HepG2 (cell line): Measurements from ENCODE around the gene OR7G1. TPM values are rescaled to one million over a fixed set of nuclear protein-coding genes. Genes with fewer than 3 reads are reported as not detected.
A peak's percentile ranks its signal among the peaks of the same experiment; 100 is the strongest.

Experiments
- CBX5 ChIP-seq: sonication (generic); formaldehyde crosslinking; IDR thresholded peaks from 2 replicates; pipeline ENCODE4 v1.4.0; 2020; ENCODE audit warnings: missing genetic modification reagents, borderline replicate concordance
- CREB1 ChIP-seq, 2 experiments: fragments of 450-650 bp in 1 of 2; IDR thresholded peaks; 2 replicates each; pipeline ENCODE4 v1.6.1; 2016 to 2017; ENCODE audit warnings: control low read depth in 1 of 2, mild to moderate bottlenecking in 1 of 2, missing compliant biosample characterization in 1 of 2, missing genetic modification characterization in 1 of 2
- DNMT1 ChIP-seq: sonication (generic); formaldehyde crosslinking; IDR thresholded peaks from 2 replicates; pipeline ENCODE4 v1.5.1; 2020; ENCODE audit warnings: mild to moderate bottlenecking, missing genetic modification reagents
- HDAC2 ChIP-seq: sonication (generic); formaldehyde crosslinking; IDR thresholded peaks from 2 replicates; pipeline ENCODE4 v1.4.0; 2020; ENCODE audit warnings: missing genetic modification reagents
- HHEX ChIP-seq: IDR thresholded peaks from 2 replicates; pipeline ENCODE4 v1.6.1; 2016; ENCODE audit warnings: control low read depth
- MAFK ChIP-seq, 2 experiments: IDR thresholded peaks in 1 of 2; conservative IDR thresholded peaks in 1 of 2; 2 replicates each; pipeline ENCODE4 v1.6.1; 2011; ENCODE audit warnings: improper control_type of control experiment in 2 of 2, low read length in 2 of 2
- PLSCR1 ChIP-seq: sonication (generic); formaldehyde crosslinking; IDR thresholded peaks from 2 replicates; pipeline ENCODE4 v1.5.0; 2020; ENCODE audit warnings: missing genetic modification reagents, mild to moderate bottlenecking, borderline replicate concordance
- POGK ChIP-seq: sonication (generic); formaldehyde crosslinking; conservative IDR thresholded peaks from 2 replicates; pipeline ENCODE4 v1.8.0; 2022; ENCODE audit warnings: mild to moderate bottlenecking, moderate library complexity, missing genetic modification reagents
- SIX1 ChIP-seq: sonication (generic); formaldehyde crosslinking; IDR thresholded peaks from 2 replicates; pipeline ENCODE4 v1.4.0; 2020; ENCODE audit warnings: missing genetic modification reagents, borderline replicate concordance
- TSC22D2 ChIP-seq: sonication (generic); formaldehyde crosslinking; IDR thresholded peaks from 2 replicates; pipeline ENCODE4 v1.5.1; 2020; ENCODE audit warnings: missing genetic modification reagents, mild to moderate bottlenecking, borderline replicate concordance
- ZNF136 ChIP-seq: sonication (generic); formaldehyde crosslinking; IDR thresholded peaks from 2 replicates; pipeline ENCODE4 v1.8.1; 2022; ENCODE audit warnings: low read depth, mild to moderate bottlenecking, moderate library complexity, missing genetic modification reagents
- ZNF335 ChIP-seq: sonication (generic); formaldehyde crosslinking; IDR thresholded peaks from 2 replicates; pipeline ENCODE4 v1.4.0; 2020; ENCODE audit warnings: missing genetic modification reagents
- ZNF556 ChIP-seq: sonication (generic); formaldehyde crosslinking; IDR thresholded peaks from 2 replicates; pipeline ENCODE4 v1.4.0; 2020; ENCODE audit warnings: mild to moderate bottlenecking, missing genetic modification reagents, borderline replicate concordance
- ZNF564 ChIP-seq: sonication (generic); formaldehyde crosslinking; IDR thresholded peaks from 2 replicates; pipeline ENCODE4 v1.8.1; 2023; ENCODE audit warnings: mild to moderate bottlenecking, missing genetic modification reagents
- ZNF670 ChIP-seq: sonication (generic); formaldehyde crosslinking; IDR thresholded peaks from 2 replicates; pipeline ENCODE4 v1.8.0; 2022; ENCODE audit warnings: mild to moderate bottlenecking, missing genetic modification reagents, borderline replicate concordance
- ZNF790 ChIP-seq: sonication (generic); formaldehyde crosslinking; IDR thresholded peaks from 2 replicates; pipeline ENCODE4 v1.8.0; 2022; ENCODE audit warnings: missing genetic modification reagents, mild to moderate bottlenecking, borderline replicate concordance
- polyA plus RNA-seq, 8 experiments: library from polyadenylated mRNA; depleted of rRNA in 3 of 8; stranded (reverse) in 7 of 8; unstranded in 1 of 8; fragments of >200 nt; fragmentation: Illumina TruSeq in 4 of 8; extraction: Trizol in 4 of 8; gene quantifications; 2 replicates each; pipeline versions ENCODE4 v1.2.1 to v1.2.3, GENCODE V29; 2011 to 2016; ENCODE audit warnings: low read depth in 4 of 8, missing spikeins in 1 of 8, mixed read lengths in 1 of 8; ENCODE audit not compliant: insufficient read depth in 1 of 8
- total RNA-seq, 5 experiments: library from RNA; depleted of rRNA; stranded (reverse); fragments of >200 nt; fragmentation: Illumina TruSeq; extraction: Trizol; gene quantifications; 2 replicates each; pipeline ENCODE4 v1.2.3, GENCODE V29; 2016; ENCODE audit warnings: low read depth in 1 of 5
- TF ChIP-seq, protein P1 (sequence below): IDR thresholded peaks from 2 replicates; pipeline ENCODE4 v1.6.1; 2016; ENCODE audit warnings: missing biosample characterization, missing genetic modification reagents, low read depth
- TF ChIP-seq, protein P2 (sequence below): sonication (generic); formaldehyde crosslinking; IDR thresholded peaks from 2 replicates; pipeline ENCODE4 v1.8.1; 2023; ENCODE audit warnings: missing genetic modification reagents, inconsistent platforms, borderline replicate concordance
- TF ChIP-seq, protein P3 (sequence below): sonication (generic); formaldehyde crosslinking; IDR thresholded peaks from 2 replicates; pipeline ENCODE4 v1.8.0; 2022; ENCODE audit warnings: missing genetic modification reagents, low read depth, mild to moderate bottlenecking, borderline replicate concordance
- TF ChIP-seq, protein P4 (sequence below): sonication (generic); formaldehyde crosslinking; IDR thresholded peaks from 2 replicates; pipeline ENCODE4 v1.8.1; 2023; ENCODE audit warnings: missing genetic modification reagents, mild to moderate bottlenecking, borderline replicate concordance

Gene OR7G1
- total and polyA plus RNA-seq, 2 of the 13 experiments (the other 11 are each of a cell fraction or from before 2014, with no cell fraction given), result not detected

DNA sequence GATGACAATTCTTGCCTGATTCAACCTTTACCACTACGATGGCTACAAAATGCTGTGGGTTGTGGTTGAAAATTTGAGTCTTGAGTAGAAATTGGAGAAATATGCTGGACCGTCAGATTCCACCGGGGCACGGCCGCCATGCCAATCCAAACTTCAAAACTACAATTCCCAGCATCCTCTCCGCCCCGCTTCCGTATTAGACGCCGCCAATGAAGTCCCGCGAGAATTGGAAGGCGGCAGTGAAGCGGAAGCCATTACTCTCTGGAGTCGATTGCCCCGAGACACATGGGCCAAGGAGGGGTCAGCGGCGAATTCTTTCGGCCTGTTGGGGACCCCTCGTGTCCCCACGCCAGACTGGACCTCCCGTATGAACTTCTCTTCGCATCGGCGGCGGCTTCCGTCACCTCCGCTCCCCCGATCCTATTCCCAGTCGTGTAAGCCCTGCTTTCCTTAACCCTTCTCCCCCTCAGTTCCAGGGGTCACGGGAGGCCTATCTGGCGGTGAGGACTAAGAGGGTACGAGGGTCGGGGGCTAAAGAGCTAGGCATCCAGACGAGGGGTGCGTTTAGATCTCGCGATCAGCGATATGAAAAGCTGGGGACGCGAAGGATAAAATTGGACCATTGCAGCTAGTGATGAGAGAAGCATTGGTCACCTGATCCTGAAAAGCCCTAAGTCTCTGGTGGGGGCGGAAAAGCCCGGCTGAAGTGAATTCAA is 24.8 kb upstream of the OR7G1 start, which contains the start of gene ZNF317 (continued):
- peak; percentile 70; the same call in 1 of the 2 replicates for TF ChIP-seq POGK (CRISPR knock-in tag)
- TF ChIP-seq, protein P1, sequence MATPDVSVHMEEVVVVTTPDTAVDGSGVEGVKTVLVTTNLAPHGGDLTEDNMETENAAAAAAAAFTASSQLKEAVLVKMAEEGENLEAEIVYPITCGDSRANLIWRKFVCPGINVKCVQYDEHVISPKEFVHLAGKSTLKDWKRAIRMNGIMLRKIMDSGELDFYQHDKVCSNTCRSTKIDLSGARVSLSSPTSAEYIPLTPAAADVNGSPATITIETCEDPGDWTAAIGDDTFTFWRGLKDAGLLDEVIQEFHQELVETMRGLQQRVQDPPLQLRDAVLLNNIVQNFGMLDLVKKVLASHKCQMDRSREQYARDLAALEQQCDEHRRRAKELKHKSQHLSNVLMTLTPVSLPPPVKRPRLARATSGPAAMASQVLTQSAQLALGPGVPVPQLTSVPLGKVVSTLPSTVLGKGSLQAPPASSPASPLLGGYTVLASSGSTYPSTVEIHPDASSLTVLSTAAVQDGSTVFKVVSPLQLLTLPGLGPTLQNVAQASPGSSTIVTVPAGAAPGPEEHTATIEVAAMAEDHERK (CRISPR knock-in tag), result peak; percentile 79
- TF ChIP-seq CREB1 (IDR thresholded peaks at IDR 0.05), result no peak
- peak; percentile 91 for TF ChIP-seq CREB1 (CRISPR knock-in tag; IDR thresholded peaks at IDR 0.05)
- TF ChIP-seq ZNF556 (CRISPR knock-in tag), result peak; percentile 57; the same call in 1 of the 2 replicates
- TF ChIP-seq ZNF136 (CRISPR knock-in tag), result no peak
- no peak for TF ChIP-seq CBX5
- 0 out of 2 replicates have a peak, but pooled peaks have one; percentile 35 for TF ChIP-seq SIX1 (CRISPR knock-in tag)
- no peak for TF ChIP-seq DNMT1 (CRISPR knock-in tag)
- TF ChIP-seq, protein P2, sequence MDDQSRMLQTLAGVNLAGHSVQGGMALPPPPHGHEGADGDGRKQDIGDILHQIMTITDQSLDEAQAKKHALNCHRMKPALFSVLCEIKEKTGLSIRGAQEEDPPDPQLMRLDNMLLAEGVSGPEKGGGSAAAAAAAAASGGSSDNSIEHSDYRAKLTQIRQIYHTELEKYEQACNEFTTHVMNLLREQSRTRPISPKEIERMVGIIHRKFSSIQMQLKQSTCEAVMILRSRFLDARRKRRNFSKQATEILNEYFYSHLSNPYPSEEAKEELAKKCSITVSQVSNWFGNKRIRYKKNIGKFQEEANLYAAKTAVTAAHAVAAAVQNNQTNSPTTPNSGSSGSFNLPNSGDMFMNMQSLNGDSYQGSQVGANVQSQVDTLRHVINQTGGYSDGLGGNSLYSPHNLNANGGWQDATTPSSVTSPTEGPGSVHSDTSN (CRISPR knock-in tag), result no peak
- TF ChIP-seq ZNF670 (CRISPR knock-in tag), result no peak
- TF ChIP-seq HHEX, result no peak
- no peak for TF ChIP-seq ZNF790 (CRISPR knock-in tag)
- TF ChIP-seq ZNF564 (CRISPR knock-in tag), result 0 out of 2 replicates have a peak, but pooled peaks have one; percentile 31
- TF ChIP-seq, protein P3, sequence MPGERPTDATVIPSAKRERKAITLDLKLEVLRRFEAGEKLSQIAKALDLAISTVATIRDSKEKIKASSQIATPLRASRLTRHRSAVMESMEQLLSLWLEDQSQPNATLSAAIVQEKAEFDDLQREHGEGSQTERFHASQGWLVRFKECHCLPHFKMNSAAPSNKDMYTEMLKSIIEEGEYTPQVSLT (CRISPR knock-in tag), result no peak
- TF ChIP-seq, protein P4, sequence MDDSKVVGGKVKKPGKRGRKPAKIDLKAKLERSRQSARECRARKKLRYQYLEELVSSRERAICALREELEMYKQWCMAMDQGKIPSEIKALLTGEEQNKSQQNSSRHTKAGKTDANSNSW (CRISPR knock-in tag), result no peak; the same call in 1 of the 2 replicates
- TF ChIP-seq ZNF335 (CRISPR knock-in tag), result no peak
- TF ChIP-seq PLSCR1 (CRISPR knock-in tag), result 0 out of 2 replicates have a peak, but pooled peaks have one; percentile 68
- TF ChIP-seq TSC22D2, result 0 out of 2 replicates have a peak, but pooled peaks have one; percentile 63
- no peak for TF ChIP-seq MAFK (conservative IDR thresholded peaks at IDR 0.05 in 1 of 2, IDR thresholded peaks at IDR 0.05 in 1 of 2; ENCODE audit: low read length in 2 of 2)
- TF ChIP-seq HDAC2 (CRISPR knock-in tag), result 0 out of 2 replicates have a peak, but pooled peaks have one; percentile 46
